WTC11 (cell line): Measurements from ENCODE around the gene RAD51D. TPM values are rescaled to one million over a fixed set of nuclear protein-coding genes. Genes with fewer than 3 reads are reported as not detected.

Experiments
- ATAC-seq: fragments of 200-7000 bp; cut with Tn5 transposase; 2 replicates; pipeline ENCODE4 v1.10.0; 2021; ENCODE audit warnings: mild to moderate bottlenecking, moderate library complexity
- CTCF ChIA-PET: fragments of 300-600 bp; sonication (Branson Sonifier 250); formaldehyde crosslinking; loops from one replicate; lab custom pipeline; 2021; ENCODE audit warnings: antibody characterized with exemption; lab: Charles Lee
- POLR2A ChIA-PET: fragments of 350-600 bp; sonication (Branson Sonifier 250); formaldehyde crosslinking; loops from one replicate; lab custom pipeline; 2021; ENCODE audit warnings: antibody characterized with exemption; lab: Charles Lee
- DNase-seq: peaks from one replicate; pipeline ENCODE4 v3.0.0; 2021; ENCODE audit warnings: low spot score
- H3K27ac Mint-ChIP-seq: 2 replicates; pipeline ENCODE4 v1.8.0; 2021; ENCODE audit warnings: mixed read lengths
- H3K27me3 Mint-ChIP-seq: 2 replicates; pipeline ENCODE4 v1.8.0; 2021; ENCODE audit warnings: low read depth, mild to moderate bottlenecking, moderate library complexity, mixed read lengths
- H3K36me3 Mint-ChIP-seq: 2 replicates; pipeline ENCODE4 v1.8.0; 2021; ENCODE audit warnings: mixed read lengths
- H3K4me1 Mint-ChIP-seq: 2 replicates; pipeline ENCODE4 v1.8.0; 2022; ENCODE audit warnings: mixed read lengths
- H3K4me3 Mint-ChIP-seq: 2 replicates; pipeline ENCODE4 v1.8.0; 2021; ENCODE audit warnings: mild to moderate bottlenecking, moderate library complexity, mixed read lengths
- H3K9me3 Mint-ChIP-seq: 2 replicates; pipeline ENCODE4 v1.8.0; 2021; ENCODE audit warnings: mixed read lengths
- ATF3 ChIP-seq: sonication (generic); formaldehyde crosslinking; conservative IDR thresholded peaks from 2 replicates; pipeline ENCODE4 v1.8.1; 2022; ENCODE audit warnings: mild to moderate bottlenecking, missing genetic modification reagents
- CREM ChIP-seq: sonication (generic); formaldehyde crosslinking; IDR thresholded peaks from 2 replicates; pipeline ENCODE4 v1.8.1; 2022; ENCODE audit warnings: mild to moderate bottlenecking, missing genetic modification reagents, moderate library complexity
- ELF4 ChIP-seq: sonication (generic); formaldehyde crosslinking; IDR thresholded peaks from 2 replicates; pipeline ENCODE4 v1.8.1; 2022; ENCODE audit warnings: low read depth, mild to moderate bottlenecking, moderate library complexity, missing genetic modification reagents
- ETV6 ChIP-seq: sonication (generic); formaldehyde crosslinking; IDR thresholded peaks from 2 replicates; pipeline ENCODE4 v1.8.1; 2022; ENCODE audit warnings: mild to moderate bottlenecking, missing genetic modification reagents
- FOXK1 ChIP-seq: sonication (generic); formaldehyde crosslinking; IDR thresholded peaks from 2 replicates; pipeline ENCODE4 v1.8.0; 2022; ENCODE audit warnings: mild to moderate bottlenecking, moderate library complexity, missing genetic modification reagents
- FOXP4 ChIP-seq: sonication (generic); formaldehyde crosslinking; IDR thresholded peaks from 2 replicates; pipeline ENCODE4 v1.8.0; 2022; ENCODE audit warnings: mild to moderate bottlenecking, missing genetic modification reagents
- GABPB1 ChIP-seq: sonication (generic); formaldehyde crosslinking; IDR thresholded peaks from 2 replicates; pipeline ENCODE4 v1.8.1; 2023; ENCODE audit warnings: mild to moderate bottlenecking, missing genetic modification reagents
- JUN ChIP-seq: sonication (generic); formaldehyde crosslinking; IDR thresholded peaks from 2 replicates; pipeline ENCODE4 v1.8.0; 2023; ENCODE audit warnings: mild to moderate bottlenecking, missing genetic modification reagents
- NFE2L1 ChIP-seq: sonication (generic); formaldehyde crosslinking; IDR thresholded peaks from 2 replicates; pipeline ENCODE4 v1.8.1; 2023; ENCODE audit warnings: missing genetic modification reagents
- TEAD4 ChIP-seq: sonication (generic); formaldehyde crosslinking; IDR thresholded peaks from 2 replicates; pipeline ENCODE4 v1.8.0; 2022; ENCODE audit warnings: mild to moderate bottlenecking, missing genetic modification reagents
- ZMAT4 ChIP-seq: fragments of 250-450 bp; sonication (Bioruptor Pico); IDR thresholded peaks from 2 replicates; pipeline ENCODE4 v1.9.0; 2021; ENCODE audit warnings: mild to moderate bottlenecking
- ZNF138 ChIP-seq: sonication (generic); formaldehyde crosslinking; conservative IDR thresholded peaks from 2 replicates; pipeline ENCODE4 v1.8.1; 2022; ENCODE audit warnings: mild to moderate bottlenecking, moderate library complexity, missing genetic modification reagents
- ZNF317 ChIP-seq: sonication (generic); formaldehyde crosslinking; IDR thresholded peaks from 2 replicates; pipeline ENCODE4 v1.8.1; 2023; ENCODE audit warnings: low read depth, mild to moderate bottlenecking, moderate library complexity, missing genetic modification reagents, borderline replicate concordance
- ZNF423 ChIP-seq: fragments of 250-450 bp; sonication (Bioruptor Pico); IDR thresholded peaks from 2 replicates; pipeline ENCODE4 v2.1.2; 2022; ENCODE audit warnings: mild to moderate bottlenecking, moderate library complexity
- ZNF532 ChIP-seq: fragments of 250-450 bp; sonication (Bioruptor Pico); IDR thresholded peaks from 2 replicates; pipeline ENCODE4 v1.9.0; 2021; ENCODE audit warnings: mild to moderate bottlenecking, borderline replicate concordance
- total RNA-seq: library from RNA; stranded (reverse); gene quantifications from 3 replicates; pipeline ENCODE4 v1.2.3, GENCODE V29; 2021
- TF ChIP-seq, protein P1 (sequence below): sonication (generic); formaldehyde crosslinking; IDR thresholded peaks from 2 replicates; pipeline ENCODE4 v1.8.0; 2023; ENCODE audit warnings: mild to moderate bottlenecking, missing genetic modification reagents

Gene RAD51D
- total RNA-seq, 1 experiment from 2014 or later: 15.0 TPM

DNA sequence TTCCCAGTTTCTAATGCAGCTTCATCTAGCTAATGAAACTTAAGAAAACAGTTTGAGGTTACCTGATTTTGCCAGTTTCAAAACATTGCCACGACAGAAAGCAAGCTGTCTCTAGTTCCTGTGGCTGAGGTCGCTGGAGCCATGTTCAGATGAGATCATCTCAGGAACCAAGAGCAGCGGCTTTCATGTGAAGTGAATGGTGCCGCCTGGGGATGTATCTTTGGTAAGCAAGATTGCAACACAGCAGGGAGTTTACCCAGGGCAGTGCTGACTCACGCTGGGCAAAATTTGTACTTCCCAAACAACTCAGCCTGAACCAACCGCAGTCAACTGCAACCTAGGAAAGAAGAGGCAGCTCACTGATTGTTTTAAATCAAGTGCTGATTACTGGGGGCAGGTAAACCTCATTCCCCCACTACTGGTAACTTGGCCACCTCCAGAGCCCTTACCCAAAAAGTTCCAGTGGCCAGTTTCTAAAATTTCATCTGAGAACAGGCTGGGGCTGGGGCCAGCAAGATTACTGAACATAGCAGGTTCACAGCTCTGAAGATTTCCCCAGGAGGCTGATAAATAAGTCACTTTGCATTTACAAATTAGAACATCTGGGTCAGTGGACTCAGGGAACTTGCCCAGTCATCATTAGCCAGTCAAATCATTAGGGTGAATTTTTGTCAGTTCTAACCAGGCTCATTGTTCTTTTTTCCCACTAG, 56.0 kb downstream of the RAD51D start, which contains the start of gene RFFL:
Gene RFFL (minus strand): TSS at position 194 of the 710 bp plus-strand sequence. CDS start 37,154 bp downstream, outside the sequence.
- ChIA-PET CTCF (interaction anchor here (1.2 to 1.9 kb wide), 6 partner anchors 17 to 55 kb away, joined by 3 to 15 read pairs (median 6); partner anchors contain the start of gene RAD51D), POLR2A (interaction anchor here (0.6 to 0.8 kb wide), 5 partner anchors 18 to 234 kb away, joined by 3 to 6 read pairs (median 4); no protein-coding TSS in a partner anchor)
- H3K4me3 Mint-ChIP-seq: peak within 1 kb of the TSS; percentile 50

DNA sequence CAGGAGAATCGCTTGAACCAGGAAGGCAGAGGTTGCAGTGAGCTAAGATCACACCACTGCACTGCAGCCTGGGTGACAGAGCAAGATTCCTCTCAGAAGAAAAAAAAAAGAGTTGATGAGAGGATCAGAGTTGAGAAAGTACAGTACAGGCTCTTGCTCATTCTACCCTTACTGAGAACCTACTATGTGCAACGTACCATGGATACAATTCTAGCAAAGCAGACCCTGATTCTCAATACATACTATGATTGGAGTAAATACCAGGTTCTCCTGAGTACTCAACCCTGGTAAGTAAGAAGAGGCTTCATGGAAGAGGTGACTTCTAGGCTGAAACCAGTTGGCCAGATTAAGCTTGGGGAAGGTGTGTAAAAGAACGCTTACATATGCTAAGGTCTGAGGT, 57.4 kb downstream of the RAD51D start:
- POLR2A ChIA-PET: no interaction called here
- Mint-ChIP-seq H3K36me3 (no peaks in the 10 kb centered on the region), H3K4me1 (peaks cover 40% of the 10 kb centered on the region), H3K27me3 (no peaks in the 10 kb centered on the region)
- no peak for DNase-seq
- no peak for TF ChIP-seq ZMAT4
- 0 out of 2 replicates have a peak, but pooled peaks have one; percentile 21 for TF ChIP-seq ZNF532 (CRISPR knock-in tag)
- TF ChIP-seq, all 79 proteins: peak for 1
- no peaks in the 10 kb centered on the region for H3K9me3 Mint-ChIP-seq
- no peak for ATAC-seq
- CTCF ChIA-PET: interaction anchor here (1.9 kb wide), 1 partner anchor 27 kb away, joined by 15 read pairs; no protein-coding TSS in a partner anchor
- peak overlapping the region; percentile 26 for H3K27ac Mint-ChIP-seq
- H3K4me3 Mint-ChIP-seq: no peak overlapping the region

More for the DNA sequence above, 56.0 kb downstream of the RAD51D start, which contains the start of gene RFFL:
- DNase-seq (peak; percentile 78), ATAC-seq (peak; percentile 94)
- H3K36me3 Mint-ChIP-seq: no peaks in the 10 kb centered on the region
- TF ChIP-seq GABPB1 (CRISPR knock-in tag): peak; percentile 70; the same call in 1 of the 2 replicates
- TF ChIP-seq ATF3 (CRISPR knock-in tag): no peak; the same call in 1 of the 2 replicates
- TF ChIP-seq ZNF317 (CRISPR knock-in tag): no peak
- peak; percentile 55; the same call in 1 of the 2 replicates for TF ChIP-seq FOXK1 (CRISPR knock-in tag)
- TF ChIP-seq, protein P1, sequence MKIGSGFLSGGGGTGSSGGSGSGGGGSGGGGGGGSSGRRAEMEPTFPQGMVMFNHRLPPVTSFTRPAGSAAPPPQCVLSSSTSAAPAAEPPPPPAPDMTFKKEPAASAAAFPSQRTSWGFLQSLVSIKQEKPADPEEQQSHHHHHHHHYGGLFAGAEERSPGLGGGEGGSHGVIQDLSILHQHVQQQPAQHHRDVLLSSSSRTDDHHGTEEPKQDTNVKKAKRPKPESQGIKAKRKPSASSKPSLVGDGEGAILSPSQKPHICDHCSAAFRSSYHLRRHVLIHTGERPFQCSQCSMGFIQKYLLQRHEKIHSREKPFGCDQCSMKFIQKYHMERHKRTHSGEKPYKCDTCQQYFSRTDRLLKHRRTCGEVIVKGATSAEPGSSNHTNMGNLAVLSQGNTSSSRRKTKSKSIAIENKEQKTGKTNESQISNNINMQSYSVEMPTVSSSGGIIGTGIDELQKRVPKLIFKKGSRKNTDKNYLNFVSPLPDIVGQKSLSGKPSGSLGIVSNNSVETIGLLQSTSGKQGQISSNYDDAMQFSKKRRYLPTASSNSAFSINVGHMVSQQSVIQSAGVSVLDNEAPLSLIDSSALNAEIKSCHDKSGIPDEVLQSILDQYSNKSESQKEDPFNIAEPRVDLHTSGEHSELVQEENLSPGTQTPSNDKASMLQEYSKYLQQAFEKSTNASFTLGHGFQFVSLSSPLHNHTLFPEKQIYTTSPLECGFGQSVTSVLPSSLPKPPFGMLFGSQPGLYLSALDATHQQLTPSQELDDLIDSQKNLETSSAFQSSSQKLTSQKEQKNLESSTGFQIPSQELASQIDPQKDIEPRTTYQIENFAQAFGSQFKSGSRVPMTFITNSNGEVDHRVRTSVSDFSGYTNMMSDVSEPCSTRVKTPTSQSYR (CRISPR knock-in tag): 0 out of 2 replicates have a peak, but pooled peaks have one; percentile 35
- TF ChIP-seq CREM: 0 out of 2 replicates have a peak, but pooled peaks have one; percentile 23
- peak; percentile 82; the same call in 1 of the 2 replicates for TF ChIP-seq FOXP4
- peak; percentile 27; the same call in 1 of the 2 replicates for TF ChIP-seq JUN (CRISPR knock-in tag)
- no peak for TF ChIP-seq ELF4 (CRISPR knock-in tag)
- TF ChIP-seq ZMAT4: no peak
- TF ChIP-seq NFE2L1 (CRISPR knock-in tag): peak; percentile 96
- no peak for TF ChIP-seq TEAD4 (CRISPR knock-in tag)
- peak; percentile 61; the same call in 1 of the 2 replicates for TF ChIP-seq ETV6
- no peak for TF ChIP-seq ZNF138
- peak; percentile 71; the same call in 1 of the 2 replicates for TF ChIP-seq ZNF423 (CRISPR knock-in tag)
- no peaks in the 10 kb centered on the region for H3K9me3 Mint-ChIP-seq
- no peaks in the 10 kb centered on the region for H3K27me3 Mint-ChIP-seq
- H3K4me1 Mint-ChIP-seq: peaks cover 45% of the 10 kb centered on the region
- peak within 1 kb of the TSS; percentile 99 for H3K27ac Mint-ChIP-seq
